Measurements from ENCODE around the gene NDUFA3. TPM values are rescaled to one million over a fixed set of nuclear protein-coding genes. Genes with fewer than 3 reads are reported as not detected.
A peak's percentile ranks its signal among the peaks of the same experiment; 100 is the strongest.

The NDUFA3 gene
- total and polyA plus RNA-seq, 2 of the 13 experiments (the other 11 are each of a cell fraction or from before 2014, with no cell fraction given), result 31.6 to 75.4 TPM

- TF ChIP-seq MLX (CRISPR knock-in tag; IDR thresholded peaks at IDR 0.05), result 0 out of 2 replicates have a peak, but pooled peaks have one; percentile 8
- TF ChIP-seq ZNF576 (CRISPR knock-in tag; IDR thresholded peaks at IDR 0.05), result no peak
- TF ChIP-seq TRAFD1 (CRISPR knock-in tag; IDR thresholded peaks at IDR 0.05; ENCODE audit: borderline replicate concordance), result no peak
- TF ChIP-seq HNF1B (CRISPR knock-in tag; IDR thresholded peaks at IDR 0.05), result peak; percentile 93
- TF ChIP-seq ZHX1 (CRISPR knock-in tag; IDR thresholded peaks at IDR 0.05; ENCODE audit: low read depth), result peak; percentile 60; the same call in 1 of the 2 replicates
- TF ChIP-seq DZIP1 (CRISPR knock-in tag; IDR thresholded peaks at IDR 0.05), result peak; percentile 73; the same call in 1 of the 2 replicates
- peak; percentile 75 for TF ChIP-seq HHEX (CRISPR knock-in tag; IDR thresholded peaks at IDR 0.05)
- TF ChIP-seq USF2 (IDR thresholded peaks at IDR 0.05; ENCODE audit: low read depth, low read length), result no peak
- TF ChIP-seq USF2 (CRISPR knock-in tag; IDR thresholded peaks at IDR 0.05; ENCODE audit: borderline replicate concordance), result no peak
- TF ChIP-seq ZNF24 (IDR thresholded peaks at IDR 0.05), result no peak
- peak; percentile 92 for TF ChIP-seq GTF3A (CRISPR knock-in tag; conservative IDR thresholded peaks at IDR 0.05)
- no peak for TF ChIP-seq EHMT2 (IDR thresholded peaks at IDR 0.05; ENCODE audit: borderline replicate concordance, low read depth, low read length)
- no peak for TF ChIP-seq ZNF430 (CRISPR knock-in tag; IDR thresholded peaks at IDR 0.05)
- TF ChIP-seq MAZ (IDR thresholded peaks at IDR 0.05; ENCODE audit: borderline replicate concordance, low read depth, low read length), result no peak; the same call in 1 of the 2 replicates
- TF ChIP-seq MAZ (CRISPR knock-in tag; IDR thresholded peaks at IDR 0.05; ENCODE audit: low read depth), result peak; percentile 36; the same call in 1 of the 2 replicates
Measured at GRCh38 chr19:54115109-54116063, 12.7 kb downstream of the NDUFA3 start, which contains the start of the genes PRPF31 and TFPT (continued).
